AG04450 (cell line): ENCODE results near the gene EXOC4. TPM values are rescaled to one million over a fixed set of nuclear protein-coding genes. Genes with fewer than 3 reads are reported as not detected.

Experiments used
- CTCF ChIA-PET: fragments of 300-600, 350-600 bp; formaldehyde crosslinking; extraction: SDS; loops from one replicate; lab custom pipeline; 2022; ENCODE audit warnings: antibody characterized with exemption, inconsistent platforms; lab: Charles Lee
- POLR2A ChIA-PET: fragments of 350-600 bp; formaldehyde crosslinking; extraction: SDS; loops from one replicate; lab custom pipeline; 2021; ENCODE audit warnings: antibody characterized with exemption, inconsistent platforms; lab: Yijun Ruan, JAX
- DNase-seq: peaks from one replicate; pipeline ENCODE4 v3.0.0-alpha.2; 2011; ENCODE audit warnings: low read depth, low spot score
- H3K27ac ChIP-seq: one replicate; pipeline ENCODE4 v1.5.1; 2012; ENCODE audit warnings: low read depth, low read length, control low read depth
- H3K27me3 ChIP-seq: one replicate; pipeline ENCODE4 v1.6.0; 2012; ENCODE audit warnings: low read length; ENCODE audit not compliant: control insufficient read depth, insufficient read depth
- H3K4me3 ChIP-seq: 2 replicates; pipeline ENCODE4 v1.5.1; 2011; ENCODE audit warnings: mild to moderate bottlenecking, low read depth, low read length, control low read depth
- H3K9me3 ChIP-seq: 2 replicates; pipeline ENCODE4 v1.5.1; 2012; ENCODE audit warnings: low read length; ENCODE audit not compliant: control insufficient read depth, insufficient read depth
- CTCF ChIP-seq: IDR thresholded peaks from 2 replicates; pipeline ENCODE4 v1.5.1; 2011; ENCODE audit warnings: low read depth, low read length, control low read depth, inconsistent platforms
- polyA plus RNA-seq: library from polyadenylated mRNA; depleted of rRNA; stranded (reverse); fragments of >200 nt; gene quantifications from 2 replicates; pipeline ENCODE4 v1.2.3, GENCODE V29; 2011

The EXOC4 gene
- polyA plus RNA-seq, 1 experiment, result 73.5 TPM

DNA sequence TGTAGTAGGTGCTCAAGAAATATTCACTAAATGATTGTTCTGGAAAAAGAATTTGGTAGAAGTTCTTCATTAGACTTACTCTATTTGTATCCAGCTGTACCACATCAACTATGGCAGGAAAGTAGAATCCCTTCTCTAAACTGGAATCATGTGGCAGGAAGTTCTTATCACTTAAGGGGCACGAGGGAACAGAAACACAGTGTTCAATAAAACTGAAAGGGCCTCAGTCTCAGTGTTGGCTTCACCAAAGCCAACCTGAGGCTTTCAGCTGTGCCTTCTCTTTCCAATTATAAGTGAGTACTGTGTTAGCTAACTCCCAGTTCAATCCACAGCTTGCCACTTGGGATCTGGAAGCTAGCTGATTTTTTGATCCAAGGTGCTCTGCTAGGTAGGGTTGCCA lies 616.7 kb downstream of the EXOC4 start:
- ChIA-PET POLR2A (no interaction called here), CTCF (interaction anchor here (1.8 kb wide), 1 partner anchor 15 kb away, joined by 8 read pairs; no protein-coding TSS in a partner anchor)
- H3K27ac ChIP-seq, result no peak overlapping the region
- no peak for DNase-seq
- no peaks in the 10 kb centered on the region for H3K9me3 ChIP-seq
- H3K27me3 ChIP-seq, result no peaks in the 10 kb centered on the region
- no peak overlapping the region for H3K4me3 ChIP-seq
- no peak for TF ChIP-seq CTCF

DNA sequence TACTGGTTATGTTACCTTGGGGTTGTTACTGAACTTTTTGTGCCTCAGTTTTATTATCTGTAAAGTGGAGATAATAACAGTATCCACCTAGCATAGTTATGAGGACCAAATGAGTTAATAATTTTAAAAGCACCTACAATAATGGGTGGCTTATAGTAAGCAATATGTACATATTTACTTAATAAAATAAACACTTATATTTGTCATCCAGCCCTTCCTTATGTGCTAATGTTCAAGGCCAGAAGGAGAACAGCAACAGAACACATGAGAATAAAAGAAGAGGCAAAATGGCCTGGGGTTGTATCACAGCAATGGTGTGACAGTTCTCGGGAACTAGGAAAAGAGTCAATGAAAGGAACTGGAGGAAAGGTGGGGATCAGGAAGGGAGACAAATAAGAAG lies 618.9 kb downstream of the EXOC4 start:
- CTCF ChIA-PET, result interaction anchor here (1.0 kb wide), 1 partner anchor 10 kb away, joined by 3 read pairs; no protein-coding TSS in a partner anchor
- DNase-seq, result no peak
- TF ChIP-seq CTCF, result no peak
- Histone ChIP-seq H3K9me3 (no peaks in the 10 kb centered on the region), H3K27ac (no peak overlapping the region), H3K27me3 (no peaks in the 10 kb centered on the region), H3K4me3 (no peak overlapping the region)
- POLR2A ChIA-PET, result no interaction called here

DNA sequence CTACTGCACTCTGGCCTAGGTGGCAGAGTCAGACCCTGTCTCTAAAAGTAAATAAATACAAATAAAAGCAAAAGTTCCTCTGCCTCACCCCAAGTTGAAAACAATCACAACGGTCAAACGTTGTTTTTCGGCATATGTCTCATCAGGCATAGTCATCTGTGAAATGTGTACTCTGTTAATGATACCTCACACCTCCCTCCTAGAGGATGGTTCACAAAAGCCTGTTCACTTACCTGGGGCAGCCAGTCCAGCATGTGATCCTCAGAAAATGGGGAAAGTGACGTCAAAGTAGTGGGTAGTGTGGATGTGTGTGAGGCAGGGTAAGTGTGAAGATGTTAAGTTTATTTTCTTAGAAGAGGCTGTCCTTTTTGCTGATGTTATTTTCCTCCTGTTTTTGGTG lies 620.3 kb downstream of the EXOC4 start:
- Histone ChIP-seq H3K27me3 (no peaks in the 10 kb centered on the region), H3K9me3 (no peaks in the 10 kb centered on the region), H3K27ac (no peak overlapping the region), H3K4me3 (no peak overlapping the region)
- POLR2A ChIA-PET, result no interaction called here
- CTCF ChIA-PET, result interaction anchor here (1.2 kb wide), 1 partner anchor 143 kb away, joined by 3 read pairs; no protein-coding TSS in a partner anchor
- no peak for DNase-seq
- TF ChIP-seq CTCF, result no peak

- no peak for TF ChIP-seq CTCF
- no peaks in the 10 kb centered on the region for H3K9me3 ChIP-seq
- ChIA-PET CTCF (interaction anchor here (1.2 kb wide), 1 partner anchor 143 kb away, joined by 3 read pairs; no protein-coding TSS in a partner anchor), POLR2A (no interaction called here)
- no peaks in the 10 kb centered on the region for H3K27me3 ChIP-seq
- no peak overlapping the region for H3K4me3 ChIP-seq
- H3K27ac ChIP-seq, result no peak overlapping the region
- no peak for DNase-seq
Observed at GRCh38 chr7:133873631-133874030, 620.8 kb downstream of the EXOC4 start.

- no peak overlapping the region for H3K4me3 ChIP-seq
- no peak for TF ChIP-seq CTCF
- no peaks in the 10 kb centered on the region for H3K9me3 ChIP-seq
- no peaks in the 10 kb centered on the region for H3K27me3 ChIP-seq
- H3K27ac ChIP-seq, result no peak overlapping the region
- CTCF ChIA-PET, result interaction anchor here (0.6 kb wide), 1 partner anchor 442 kb away, joined by 3 read pairs; no protein-coding TSS in a partner anchor
- POLR2A ChIA-PET, result no interaction called here
- no peak for DNase-seq
Observed at GRCh38 chr7:133883591-133883990, 630.7 kb downstream of the EXOC4 start.
